22Rv1 (cell line): ENCODE measurements around the gene GRWD1.

ENCODE experiments used
- ZFX ChIP-seq: fragments of 450-650 bp; IDR thresholded peaks from 2 replicates; pipeline ENCODE4 v1.6.1; 2017; ENCODE audit warnings: antibody characterized with exemption, borderline replicate concordance
- TF ChIP-seq, protein P1 (sequence below): fragments of 450-650 bp; IDR thresholded peaks from 2 replicates; pipeline ENCODE4 v1.5.1; 2017; ENCODE audit warnings: mild to moderate bottlenecking

DNA sequence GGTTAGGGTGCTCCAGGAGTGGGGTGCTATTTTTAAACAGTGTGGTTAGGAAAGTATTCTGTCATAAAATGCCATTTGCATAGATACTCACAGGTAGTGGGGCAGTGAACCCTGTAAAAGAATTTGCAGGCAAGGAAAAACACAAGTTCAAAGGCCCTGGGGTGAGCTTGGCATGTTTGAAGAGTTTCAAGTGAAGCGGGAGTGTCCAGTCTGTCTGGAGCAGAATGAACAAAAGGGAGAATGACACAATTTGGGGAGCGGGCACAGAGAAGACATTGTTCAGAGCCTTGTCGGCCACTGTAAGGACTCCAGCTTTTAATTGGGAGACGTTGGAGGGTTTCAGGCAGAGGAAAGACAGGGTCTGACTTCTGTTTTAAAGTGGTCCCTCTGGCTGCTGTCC is 2.8 kb downstream of the GRWD1 start:
- TF ChIP-seq, protein P1, sequence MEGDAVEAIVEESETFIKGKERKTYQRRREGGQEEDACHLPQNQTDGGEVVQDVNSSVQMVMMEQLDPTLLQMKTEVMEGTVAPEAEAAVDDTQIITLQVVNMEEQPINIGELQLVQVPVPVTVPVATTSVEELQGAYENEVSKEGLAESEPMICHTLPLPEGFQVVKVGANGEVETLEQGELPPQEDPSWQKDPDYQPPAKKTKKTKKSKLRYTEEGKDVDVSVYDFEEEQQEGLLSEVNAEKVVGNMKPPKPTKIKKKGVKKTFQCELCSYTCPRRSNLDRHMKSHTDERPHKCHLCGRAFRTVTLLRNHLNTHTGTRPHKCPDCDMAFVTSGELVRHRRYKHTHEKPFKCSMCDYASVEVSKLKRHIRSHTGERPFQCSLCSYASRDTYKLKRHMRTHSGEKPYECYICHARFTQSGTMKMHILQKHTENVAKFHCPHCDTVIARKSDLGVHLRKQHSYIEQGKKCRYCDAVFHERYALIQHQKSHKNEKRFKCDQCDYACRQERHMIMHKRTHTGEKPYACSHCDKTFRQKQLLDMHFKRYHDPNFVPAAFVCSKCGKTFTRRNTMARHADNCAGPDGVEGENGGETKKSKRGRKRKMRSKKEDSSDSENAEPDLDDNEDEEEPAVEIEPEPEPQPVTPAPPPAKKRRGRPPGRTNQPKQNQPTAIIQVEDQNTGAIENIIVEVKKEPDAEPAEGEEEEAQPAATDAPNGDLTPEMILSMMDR, result no peak
- no peak for TF ChIP-seq ZFX
